GM20431 (cell line): Measurements from ENCODE around the gene C7orf25.

Experiments used
- in situ Hi-C: fragments of 300-500 bp; cut with MseI, MboI; formaldehyde crosslinking; loops from one replicate; pipeline ENCODE4 v1.15.0; 2020; ENCODE audit warnings: low sequenced_read_pairs; ENCODE audit not compliant: unreplicated experiment

C7orf25 gene

DNA sequence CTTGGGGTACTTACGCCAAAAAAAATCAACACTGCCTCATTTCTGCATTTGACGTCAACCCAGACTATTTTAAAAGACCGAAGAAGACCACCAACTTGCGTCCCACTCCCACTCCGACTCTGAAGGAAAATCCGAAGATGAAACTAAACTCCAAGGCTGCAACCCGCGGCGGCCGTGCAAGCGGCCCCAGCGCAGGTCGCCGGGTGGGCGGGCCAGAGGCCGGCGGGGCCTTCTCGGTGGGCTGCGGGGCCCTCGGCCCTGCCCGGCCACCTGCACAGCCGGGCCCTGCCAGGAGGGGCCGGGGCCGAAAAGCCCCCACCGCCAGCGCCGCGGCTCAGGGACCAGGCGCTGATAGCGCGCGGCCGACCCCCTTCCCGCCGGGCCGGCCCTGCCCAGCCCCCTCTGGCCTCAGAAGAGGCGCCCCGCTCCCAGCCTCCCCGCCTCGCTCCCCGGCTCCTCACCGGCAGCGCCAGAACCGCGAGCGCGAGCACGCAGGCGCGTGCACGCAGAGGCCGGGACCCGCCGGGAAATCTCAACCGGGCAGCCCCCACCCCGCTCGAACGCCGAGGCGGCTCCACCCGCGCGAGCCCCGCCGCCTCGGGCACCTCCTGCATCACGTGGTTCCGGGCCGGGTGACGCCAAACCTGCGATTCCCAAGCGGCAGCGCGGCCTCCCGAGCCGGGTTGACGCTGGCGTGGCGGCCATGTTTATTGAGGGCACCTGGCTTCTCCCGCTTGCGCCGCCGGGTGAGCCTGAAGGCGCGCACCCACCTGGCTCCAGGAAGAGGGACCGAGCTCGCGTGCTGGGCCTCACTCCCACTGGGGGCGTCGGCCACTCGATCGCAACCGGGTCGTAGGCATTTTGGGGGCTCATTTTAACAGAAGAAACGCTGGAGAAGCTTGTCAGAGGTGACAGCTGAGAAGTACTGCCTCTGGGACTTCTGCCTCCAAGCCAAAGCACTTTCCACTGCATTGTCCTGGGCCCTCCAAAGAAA is at the start of gene C7orf25:
Gene C7orf25 (minus strand): TSS at position 617 of the 994 bp plus-strand sequence. CDS start 1,170 bp downstream, outside the sequence.
- in situ Hi-C loops: no loop called here

DNA sequence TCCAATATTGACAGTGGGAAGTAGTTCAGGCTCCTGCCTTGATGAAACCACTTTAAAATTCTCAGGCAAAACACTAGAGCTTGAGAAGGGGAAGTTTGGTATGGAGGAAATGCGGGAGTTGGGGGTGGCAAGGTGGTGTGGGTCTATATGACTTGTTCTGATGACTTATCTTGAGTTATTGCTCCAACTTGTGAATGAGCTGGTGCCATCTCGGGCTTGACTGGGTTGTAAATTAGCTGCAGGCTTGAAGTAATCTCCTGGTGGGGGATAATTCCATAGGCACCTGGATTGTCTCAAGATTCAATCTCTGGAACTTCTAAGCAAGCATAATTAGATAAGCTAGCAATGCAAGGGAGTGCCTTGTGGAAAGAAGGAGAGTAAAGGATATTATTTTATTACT is 49.3 kb upstream of the C7orf25 start:
- in situ Hi-C loops: loop anchor here (25.0 kb wide), 1 partner anchor 301 kb away; no protein-coding TSS in a partner anchor

DNA sequence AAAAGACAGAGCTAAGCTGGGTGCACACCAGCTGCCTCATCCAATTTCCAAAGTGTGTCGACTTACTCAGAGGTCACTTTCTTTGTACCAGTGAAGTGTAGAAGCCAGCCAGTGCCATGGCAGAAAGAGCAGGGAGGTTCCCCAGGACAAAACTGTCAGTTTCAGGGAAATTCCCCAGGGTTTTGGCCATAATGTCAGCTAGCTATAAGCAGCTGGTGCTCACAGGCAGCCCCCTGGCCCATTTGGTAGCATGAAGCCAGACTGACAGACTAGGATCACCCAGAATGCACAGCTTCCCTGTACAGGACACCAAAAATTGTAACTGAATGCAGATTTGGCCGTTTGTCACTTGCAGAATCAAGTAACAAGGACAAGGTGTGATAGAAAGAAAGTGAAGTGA is 48.9 kb upstream of the C7orf25 start:
- in situ Hi-C loops: loop anchor here (25.0 kb wide), 1 partner anchor 302 kb away; no protein-coding TSS in a partner anchor

DNA sequence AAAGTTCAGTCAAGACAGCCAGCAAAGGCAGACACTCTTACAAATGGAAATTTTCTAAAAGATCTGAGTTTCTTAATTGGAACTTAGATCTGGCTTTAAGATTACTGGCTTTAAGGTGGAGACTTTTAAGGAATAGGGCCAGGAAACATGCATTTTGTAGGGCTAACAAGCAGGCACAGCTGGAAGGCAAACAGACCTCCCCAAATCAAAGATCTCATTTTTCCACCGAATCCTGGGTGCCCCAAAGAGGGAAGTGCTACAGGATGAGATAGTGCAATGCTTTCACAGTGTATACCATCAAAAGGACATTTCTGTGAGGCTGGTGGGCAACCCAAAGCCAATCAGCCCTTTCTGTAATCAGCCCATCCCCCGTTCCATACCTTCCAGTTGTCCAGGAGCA is 47.7 kb upstream of the C7orf25 start:
- in situ Hi-C loops: loop anchor here (25.0 kb wide), 1 partner anchor 303 kb away; no protein-coding TSS in a partner anchor

DNA sequence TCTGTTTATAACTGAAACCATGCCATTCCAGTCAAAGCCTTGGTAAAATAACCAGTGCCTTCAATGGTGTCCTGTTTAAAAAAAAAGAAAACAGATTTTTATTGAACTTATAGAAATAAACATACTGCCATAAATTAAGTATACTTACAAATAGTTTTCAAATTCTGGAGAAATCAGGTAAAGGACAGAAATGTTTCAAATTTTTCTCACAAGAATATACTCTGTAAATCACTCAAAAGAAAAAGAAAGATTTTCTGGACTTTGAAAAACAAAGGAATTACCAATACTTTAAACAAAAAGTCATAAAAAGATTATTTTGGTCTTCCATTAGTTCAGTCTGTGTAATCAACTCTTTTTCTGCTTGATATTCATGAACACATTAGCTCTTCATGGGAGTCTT is 44.2 kb upstream of the C7orf25 start:
- in situ Hi-C loops: loop anchor here (25.0 kb wide), 1 partner anchor 306 kb away; no protein-coding TSS in a partner anchor

DNA sequence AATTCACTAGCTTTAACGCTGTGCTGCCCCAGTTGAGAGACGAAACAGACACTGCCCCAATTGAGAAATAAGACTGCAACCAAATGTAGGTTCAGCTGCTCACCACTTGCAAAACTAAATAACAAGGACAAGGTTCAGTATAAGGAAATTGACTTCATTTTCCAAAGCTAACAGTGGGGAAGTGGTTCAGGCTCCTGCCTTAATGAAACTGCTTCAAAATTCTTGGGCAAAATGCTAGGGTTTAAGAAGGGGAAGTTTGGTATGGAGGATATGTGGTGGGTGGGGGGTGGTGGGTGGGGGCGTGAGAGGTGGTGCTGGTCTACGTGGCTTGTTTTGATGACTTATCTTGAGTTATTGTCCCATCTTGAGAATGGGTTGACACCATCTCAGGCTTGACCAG is 42.1 kb upstream of the C7orf25 start:
- in situ Hi-C loops: loop anchor here (25.0 kb wide), 1 partner anchor 308 kb away; no protein-coding TSS in a partner anchor

DNA sequence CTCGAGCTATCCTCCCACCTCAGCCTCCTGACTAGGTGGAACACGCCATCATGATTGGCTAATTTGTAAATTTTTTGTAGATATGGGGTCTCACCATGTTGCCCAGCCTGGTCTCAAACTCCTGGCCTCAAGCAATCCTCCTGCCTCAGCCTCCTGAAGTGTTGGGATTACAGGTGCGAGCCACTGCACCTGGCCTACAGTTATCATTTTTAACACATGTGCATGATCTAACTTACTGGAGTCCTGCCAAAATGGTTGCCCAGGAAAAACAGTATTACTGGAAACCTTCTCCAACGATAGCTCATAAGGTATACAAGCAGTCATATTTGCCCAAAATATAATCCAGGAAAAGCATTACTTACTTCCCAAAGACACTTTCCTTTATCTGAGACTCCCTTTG is 40.5 kb upstream of the C7orf25 start:
- in situ Hi-C loops: loop anchor here (25.0 kb wide), 1 partner anchor 310 kb away; no protein-coding TSS in a partner anchor

DNA sequence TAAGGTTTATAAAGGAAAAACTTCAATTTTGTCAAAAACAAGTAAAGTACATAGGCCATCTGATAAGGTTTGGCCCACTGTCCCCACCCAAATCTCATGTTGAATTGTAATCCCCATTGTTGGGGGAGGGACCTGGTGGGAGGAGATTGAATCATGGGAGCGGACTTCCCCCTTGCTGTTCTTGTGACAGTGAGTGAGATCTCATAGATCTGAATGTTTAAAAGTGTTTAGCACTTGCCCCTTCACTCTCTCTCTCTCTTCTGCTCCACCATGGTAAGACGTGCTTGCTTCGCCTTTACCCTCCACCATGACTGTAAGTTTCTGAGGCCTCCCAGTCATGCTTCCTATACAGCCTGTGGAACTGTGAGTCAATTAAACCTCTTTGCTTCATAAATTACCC is 38.5 kb upstream of the C7orf25 start:
- in situ Hi-C loops: loop anchor here (25.0 kb wide), 1 partner anchor 312 kb away; no protein-coding TSS in a partner anchor

DNA sequence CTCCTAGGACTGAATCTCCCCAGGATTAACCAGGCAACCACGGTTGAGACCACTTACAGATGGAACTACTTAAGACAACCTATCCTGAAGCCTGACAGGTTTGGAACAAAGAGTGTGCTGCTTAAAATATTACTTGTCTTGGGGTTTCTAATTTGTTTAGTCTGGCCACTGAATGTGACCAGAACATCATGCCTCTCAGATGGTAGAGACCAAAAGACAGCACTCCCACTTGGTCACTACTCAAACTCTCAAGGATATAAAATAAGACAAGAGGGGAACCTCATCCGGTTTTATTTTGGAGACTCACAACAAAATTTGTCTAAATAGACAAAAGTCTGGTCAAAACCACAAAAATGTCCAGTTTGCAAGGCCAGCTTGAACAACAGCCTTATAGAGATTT is 35.7 kb upstream of the C7orf25 start:
- in situ Hi-C loops: loop anchor here (25.0 kb wide), 1 partner anchor 890 kb away; no protein-coding TSS in a partner anchor

DNA sequence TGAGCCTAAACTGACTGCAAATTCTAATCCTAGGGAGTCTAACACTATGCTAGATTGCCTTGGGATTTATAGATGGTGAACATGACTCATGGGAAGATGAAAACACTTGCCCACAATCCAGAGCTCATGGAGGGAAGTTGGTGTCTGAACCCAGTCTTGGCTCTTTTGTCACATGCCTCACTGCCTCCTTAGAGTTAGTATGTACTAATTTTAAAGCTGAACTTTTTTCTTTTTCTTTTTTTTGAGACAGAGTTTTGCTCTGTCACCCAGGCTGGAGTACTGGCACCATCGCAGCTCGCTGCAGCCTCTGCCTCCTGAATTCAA is 34.7 kb upstream of the C7orf25 start:
- in situ Hi-C loops: loop anchor here (25.0 kb wide), 1 partner anchor 891 kb away; no protein-coding TSS in a partner anchor

DNA sequence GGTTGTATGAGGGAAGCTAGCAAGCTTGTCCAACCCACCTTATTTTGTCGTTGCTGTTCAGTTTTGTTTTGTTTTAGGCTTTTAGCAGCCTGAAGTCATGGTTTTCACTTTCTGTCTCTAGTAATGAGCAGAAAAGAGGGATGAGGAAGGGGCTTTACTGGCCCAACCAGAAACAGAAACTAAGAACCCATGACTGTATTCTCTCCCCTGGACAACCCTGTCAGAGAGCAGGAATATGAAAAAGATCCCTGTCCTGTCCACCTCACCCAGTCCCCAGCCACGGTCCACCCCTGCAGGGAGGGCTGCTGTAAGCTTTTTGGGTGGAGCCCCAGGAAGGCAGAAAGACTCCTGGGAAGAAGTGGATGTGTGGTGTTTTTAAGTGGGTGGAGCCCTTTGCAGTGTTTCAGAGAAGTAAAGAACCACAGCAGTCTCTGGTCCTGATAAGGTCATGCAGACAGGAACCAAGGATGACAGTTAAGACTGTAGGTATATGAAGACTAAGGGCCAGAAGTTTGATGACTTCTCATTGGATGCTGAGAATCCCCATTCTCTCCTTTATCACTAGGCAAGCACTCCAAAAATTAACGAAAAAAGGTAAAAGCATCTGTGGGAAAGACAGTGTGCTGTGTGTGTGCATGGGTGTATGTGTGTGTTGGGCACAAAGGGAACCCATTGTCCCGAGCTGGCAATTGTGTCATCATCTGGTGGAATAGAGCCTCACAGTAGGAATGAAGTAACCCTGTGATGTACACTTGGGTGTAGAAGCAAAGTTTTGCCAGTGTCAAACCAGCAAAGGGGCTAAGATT is 34.2 kb upstream of the C7orf25 start:
- in situ Hi-C loops: loop anchor here (25.0 kb wide), 1 partner anchor 891 kb away; no protein-coding TSS in a partner anchor

DNA sequence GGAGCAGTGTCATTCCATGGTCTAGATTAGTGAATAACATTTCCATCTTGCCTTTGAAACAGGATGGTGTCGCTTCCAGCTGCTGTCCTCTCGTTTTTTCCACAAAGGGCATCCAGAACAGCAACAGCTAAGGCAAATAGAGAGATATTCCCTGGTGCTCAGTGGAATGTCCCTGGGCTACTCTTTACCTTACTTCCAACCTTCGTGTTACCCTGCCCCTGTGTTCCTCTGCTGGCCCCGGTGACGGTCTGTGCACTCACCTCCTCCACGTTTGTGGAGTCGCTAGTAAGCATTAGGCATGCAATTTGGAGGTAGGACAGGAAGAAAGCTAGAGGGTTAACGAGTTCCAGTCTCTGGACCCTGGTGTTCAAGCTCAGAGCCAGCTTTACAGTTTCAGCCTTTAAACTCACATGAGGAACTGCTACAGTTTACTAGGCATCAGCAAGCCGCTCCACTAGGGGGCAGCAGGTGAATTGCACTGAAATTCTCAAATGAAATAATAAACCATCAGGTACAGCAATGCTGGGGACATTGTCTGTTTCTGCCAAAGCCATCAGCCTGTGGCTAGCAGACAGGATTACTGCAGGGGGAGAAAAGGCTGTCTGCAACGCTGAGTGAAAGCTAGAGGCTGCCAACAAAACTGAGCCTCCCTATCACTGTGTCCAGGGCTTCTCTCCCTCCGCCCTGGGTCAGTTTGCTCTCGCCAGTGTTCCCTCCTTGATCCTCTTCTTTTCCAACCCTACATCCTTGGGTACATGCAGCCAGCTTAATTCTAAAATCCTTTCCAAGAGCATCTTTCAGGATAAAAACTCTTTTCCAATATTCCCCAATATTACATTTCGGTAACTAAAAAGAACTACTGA is 29.3 kb upstream of the C7orf25 start:
- in situ Hi-C loops: loop anchor here (25.0 kb wide), 1 partner anchor 896 kb away; no protein-coding TSS in a partner anchor

DNA sequence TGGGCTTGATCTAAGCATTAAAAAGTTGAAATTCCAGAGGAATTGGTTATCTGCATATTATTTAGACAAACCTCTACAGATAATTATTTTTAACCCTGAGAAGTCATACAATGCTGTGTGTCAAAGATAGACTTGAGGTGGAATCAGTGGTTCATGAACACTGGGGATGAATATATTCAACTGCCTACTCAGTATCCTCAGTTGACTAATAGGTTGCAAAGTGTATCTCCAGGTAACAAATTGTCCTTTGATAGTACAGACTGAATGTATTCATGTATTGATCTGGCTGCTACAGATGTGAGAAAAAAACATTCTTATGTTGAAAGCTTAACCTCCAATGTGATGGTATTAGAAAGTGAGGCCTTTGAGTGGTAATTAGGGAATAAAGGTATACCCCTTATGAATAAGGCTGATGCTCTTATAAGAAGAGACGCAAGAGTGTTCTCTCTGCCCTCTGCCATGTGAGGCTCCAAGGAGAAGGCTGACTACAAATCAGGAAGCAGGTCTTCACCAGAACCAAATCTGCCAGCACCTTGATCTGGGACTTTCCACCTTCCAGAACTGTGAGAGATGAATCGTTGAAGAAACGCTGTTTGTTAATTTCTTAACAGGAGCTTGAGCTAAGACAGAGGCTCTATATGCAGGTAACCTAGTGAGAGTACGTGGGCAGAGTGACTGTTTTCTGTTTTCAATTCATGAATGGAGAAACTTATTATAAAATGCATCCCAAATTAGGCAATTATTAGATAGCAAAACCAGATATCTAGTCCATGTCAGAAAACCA is 27.8 kb upstream of the C7orf25 start:
- in situ Hi-C loops: loop anchor here (25.0 kb wide), 1 partner anchor 898 kb away; no protein-coding TSS in a partner anchor

DNA sequence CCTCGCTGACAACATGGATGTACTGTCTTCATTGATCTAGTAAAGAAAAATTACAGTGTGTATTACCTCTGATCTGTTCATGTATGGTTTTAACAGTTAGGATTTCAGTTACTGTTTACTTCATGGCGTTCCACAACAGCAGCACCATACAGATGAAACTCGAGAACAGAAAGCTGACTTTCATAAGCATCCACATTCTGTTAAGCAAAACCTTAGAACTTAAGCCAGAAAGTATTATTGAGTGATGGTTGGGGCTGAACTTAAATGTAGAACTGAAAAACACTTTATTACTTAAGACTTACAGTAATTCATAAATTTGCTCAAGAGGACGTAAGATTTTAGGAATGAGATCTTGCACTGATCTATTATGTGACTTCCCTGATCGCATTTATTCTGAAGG is 24.0 kb upstream of the C7orf25 start:
- in situ Hi-C loops: loop anchor here (25.0 kb wide), 1 partner anchor 901 kb away; no protein-coding TSS in a partner anchor

DNA sequence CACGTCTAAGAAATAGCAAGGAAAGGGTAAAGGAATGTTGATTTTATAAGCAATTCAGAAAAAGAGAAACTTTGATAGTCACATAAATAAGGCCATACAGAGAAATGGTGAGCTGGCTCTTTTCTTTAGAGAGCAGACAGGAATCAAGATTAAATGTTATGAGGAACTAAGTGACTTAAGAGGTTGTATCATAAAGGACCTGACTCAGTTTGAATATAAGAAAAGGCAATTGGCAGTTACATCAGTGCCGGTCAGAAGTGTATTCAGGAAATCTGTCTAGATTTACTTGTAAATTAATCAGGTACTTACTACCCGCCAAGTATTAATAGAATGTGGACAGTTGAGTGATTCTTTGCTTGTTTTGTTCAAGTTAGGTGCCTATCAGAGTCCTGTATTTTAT is 22.4 kb upstream of the C7orf25 start:
- in situ Hi-C loops: loop anchor here (25.0 kb wide), 1 partner anchor 903 kb away; no protein-coding TSS in a partner anchor

DNA sequence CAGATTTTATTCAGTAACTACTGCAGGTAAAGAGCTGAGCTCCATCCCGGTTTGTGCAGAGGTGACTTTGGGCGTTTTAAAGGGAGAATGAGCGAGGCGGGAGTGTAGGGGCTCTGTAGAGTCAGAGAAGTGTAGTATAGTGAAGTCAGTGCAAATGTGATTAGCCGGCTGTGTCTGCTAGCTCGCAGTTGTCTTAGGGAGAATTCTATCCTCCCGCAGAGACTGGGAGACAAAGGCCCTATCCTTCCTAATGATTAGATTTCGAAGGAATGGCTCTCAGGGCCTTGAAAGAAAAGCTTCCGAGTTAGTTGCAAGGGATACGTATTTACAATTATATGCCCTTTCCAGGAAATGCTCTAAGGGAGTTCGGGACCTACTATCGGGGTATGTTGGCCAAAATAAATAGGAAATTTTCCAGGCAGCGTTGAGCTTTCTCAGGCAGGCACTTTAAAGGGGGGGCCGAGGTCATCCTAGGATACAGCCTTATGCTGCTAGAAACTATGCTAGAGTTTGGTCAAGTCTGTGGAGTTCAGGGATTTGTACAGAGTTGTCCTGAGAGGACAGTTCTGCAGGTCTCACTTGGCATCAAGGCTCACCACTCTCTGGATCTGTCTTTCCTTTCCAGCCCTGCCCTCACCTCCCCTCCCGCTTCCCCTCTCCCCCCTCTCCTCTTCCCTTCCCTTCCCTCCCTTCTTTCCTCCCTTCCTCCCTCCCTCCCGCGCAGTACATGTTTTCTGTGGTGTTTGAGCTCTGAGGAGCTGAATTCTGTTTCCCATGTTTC is 21.1 kb upstream of the C7orf25 start:
- in situ Hi-C loops: loop anchor here (25.0 kb wide), 1 partner anchor 904 kb away; no protein-coding TSS in a partner anchor

DNA sequence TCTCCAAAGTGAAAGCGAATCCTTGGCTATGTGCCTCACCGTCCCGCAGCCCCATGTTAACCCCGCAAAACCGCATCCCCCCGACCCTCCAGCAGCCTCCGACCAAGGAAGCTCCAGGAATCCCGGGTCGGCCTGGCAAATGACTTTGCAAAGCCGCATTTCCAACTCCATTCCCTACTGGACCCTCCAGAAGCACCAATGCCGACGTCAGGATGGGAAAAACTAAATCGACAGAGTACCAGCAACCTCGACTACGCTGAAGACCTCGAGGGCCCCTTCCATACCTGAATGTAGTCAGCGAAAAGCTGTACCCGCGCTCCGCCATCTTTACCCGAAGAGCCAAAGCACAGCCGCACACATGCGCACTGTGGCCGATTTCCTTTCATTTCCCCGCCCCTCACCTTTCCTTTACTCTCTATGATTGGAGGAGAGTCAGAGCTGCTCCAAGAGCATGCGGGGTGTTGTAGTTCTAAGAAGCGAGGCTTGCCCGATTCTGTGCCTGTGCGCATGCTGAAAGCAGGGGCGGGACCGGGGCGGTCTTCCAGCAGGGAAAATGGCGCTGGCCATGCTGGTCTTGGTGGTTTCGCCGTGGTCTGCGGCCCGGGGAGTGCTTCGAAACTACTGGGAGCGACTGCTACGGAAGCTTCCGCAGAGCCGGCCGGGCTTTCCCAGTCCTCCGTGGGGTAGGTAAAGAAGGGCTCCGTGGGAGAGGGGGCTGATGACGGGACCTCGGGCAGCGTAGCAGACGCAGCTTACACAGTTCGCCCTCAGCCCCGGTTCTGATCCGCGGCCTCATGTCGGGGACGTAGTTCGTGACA is 20.2 kb upstream of the C7orf25 start, which contains the start of the genes MRPL32 and PSMA2:
Gene MRPL32 (plus strand): TSS at position 543 of the 818 bp plus-strand sequence. CDS start 11 bp downstream, at position 554.
Gene PSMA2 (minus strand): TSS at position 341 of the 818 bp plus-strand sequence. CDS start 16 bp downstream, at position 325.
- in situ Hi-C loops: loop anchor here (25.0 kb wide), 1 partner anchor 905 kb away; no protein-coding TSS in a partner anchor
